HepG2 (cell line): ENCODE data around the gene ALDH16A1. TPM values are rescaled to one million over a fixed set of nuclear protein-coding genes. Genes with fewer than 3 reads are reported as not detected.
A peak's percentile ranks its signal among the peaks of the same experiment; 100 is the strongest.

Source experiments
- BRD4 ChIP-seq: sonication (generic); formaldehyde crosslinking; IDR thresholded peaks from 2 replicates; pipeline ENCODE4 v1.4.0; 2020; ENCODE audit warnings: missing genetic modification reagents
- ELF1 ChIP-seq: sonication (generic); formaldehyde crosslinking; IDR thresholded peaks from 2 replicates; pipeline ENCODE4 v1.4.0; 2020; ENCODE audit warnings: missing genetic modification reagents
- FLYWCH1 ChIP-seq: sonication (generic); formaldehyde crosslinking; IDR thresholded peaks from 2 replicates; pipeline ENCODE4 v1.8.1; 2023; ENCODE audit warnings: mild to moderate bottlenecking, missing genetic modification reagents
- FOXA3 ChIP-seq: IDR thresholded peaks from 2 replicates; pipeline ENCODE4 v1.6.1; 2016; ENCODE audit warnings: missing genetic modification reagents, missing compliant biosample characterization
- GMEB1 ChIP-seq: sonication (generic); formaldehyde crosslinking; IDR thresholded peaks from 2 replicates; pipeline ENCODE4 v1.5.1; 2020; ENCODE audit warnings: missing genetic modification reagents, mild to moderate bottlenecking, borderline replicate concordance
- HNF4G ChIP-seq, 2 experiments: sonication (generic) in 1 of 2; formaldehyde crosslinking in 1 of 2; IDR thresholded peaks; 2 replicates each; pipeline versions ENCODE4 v1.4.0 to v1.6.1; 2011 to 2020; ENCODE audit warnings: borderline replicate concordance in 2 of 2, low read depth in 2 of 2, mild to moderate bottlenecking in 2 of 2, low read length in 1 of 2, missing genetic modification reagents in 1 of 2, moderate library complexity in 1 of 2
- HOXA9 ChIP-seq: sonication (generic); formaldehyde crosslinking; IDR thresholded peaks from 2 replicates; pipeline ENCODE4 v1.8.1; 2022; ENCODE audit warnings: missing genetic modification reagents, mild to moderate bottlenecking, moderate library complexity, borderline replicate concordance
- JDP2 ChIP-seq: sonication (generic); formaldehyde crosslinking; IDR thresholded peaks from 2 replicates; pipeline ENCODE4 v1.8.1; 2022; ENCODE audit warnings: missing genetic modification reagents, borderline replicate concordance
- KDM6A ChIP-seq: IDR thresholded peaks from 2 replicates; pipeline ENCODE4 v1.6.1; 2016; ENCODE audit warnings: low read depth
- KLF11 ChIP-seq: IDR thresholded peaks from 2 replicates; pipeline ENCODE4 v1.6.1; 2016; ENCODE audit warnings: missing compliant biosample characterization
- MEIS1 ChIP-seq: sonication (generic); formaldehyde crosslinking; IDR thresholded peaks from 2 replicates; pipeline ENCODE4 v1.9.0; 2021; ENCODE audit warnings: mild to moderate bottlenecking, missing genetic modification reagents, moderate library complexity, borderline replicate concordance
- NFYB ChIP-seq: sonication (generic); formaldehyde crosslinking; IDR thresholded peaks from 2 replicates; pipeline ENCODE4 v1.4.0; 2020; ENCODE audit warnings: missing genetic modification reagents
- NR2F2 ChIP-seq: IDR thresholded peaks from 2 replicates; pipeline ENCODE4 v1.6.1; 2012; ENCODE audit warnings: low read depth, inconsistent platforms, borderline replicate concordance
- PAF1 ChIP-seq: IDR thresholded peaks from 2 replicates; pipeline ENCODE4 v1.6.1; 2016; ENCODE audit warnings: missing genetic modification reagents, missing compliant biosample characterization
- PLRG1 ChIP-seq: fragments of 450-650 bp; conservative IDR thresholded peaks from 2 replicates; pipeline ENCODE4 v1.6.1; 2016
- RARG ChIP-seq: sonication (generic); formaldehyde crosslinking; IDR thresholded peaks from 2 replicates; pipeline ENCODE4 v1.4.0; 2020; ENCODE audit warnings: low read depth, mild to moderate bottlenecking, missing genetic modification reagents
- SOX5 ChIP-seq: IDR thresholded peaks from 2 replicates; pipeline ENCODE4 v1.6.1; 2016; ENCODE audit warnings: borderline replicate concordance
- TCF7L2 ChIP-seq: IDR thresholded peaks from 2 replicates; pipeline ENCODE4 v1.6.1; 2011; ENCODE audit warnings: mild to moderate bottlenecking, low read depth, low read length, moderate library complexity
- ZBTB7A ChIP-seq: sonication (generic); formaldehyde crosslinking; IDR thresholded peaks from 2 replicates; pipeline ENCODE4 v1.8.0; 2022; ENCODE audit warnings: mild to moderate bottlenecking, missing genetic modification reagents
- ZNF547 ChIP-seq: sonication (generic); formaldehyde crosslinking; IDR thresholded peaks from 2 replicates; pipeline ENCODE4 v1.5.1; 2020; ENCODE audit warnings: mild to moderate bottlenecking, missing genetic modification reagents
- ZNF737 ChIP-seq: sonication (generic); formaldehyde crosslinking; IDR thresholded peaks from 2 replicates; pipeline ENCODE4 v1.5.0; 2020; ENCODE audit warnings: missing genetic modification reagents, mild to moderate bottlenecking, borderline replicate concordance
- ZNF747 ChIP-seq: sonication (generic); formaldehyde crosslinking; IDR thresholded peaks from 2 replicates; pipeline ENCODE4 v1.8.1; 2023; ENCODE audit warnings: missing genetic modification reagents, mild to moderate bottlenecking, borderline replicate concordance
- ZNF75D ChIP-seq: sonication (generic); formaldehyde crosslinking; IDR thresholded peaks from 2 replicates; pipeline ENCODE4 v1.8.1; 2023; ENCODE audit warnings: missing genetic modification reagents, mild to moderate bottlenecking, borderline replicate concordance
- ZNF766 ChIP-seq: sonication (generic); formaldehyde crosslinking; IDR thresholded peaks from 2 replicates; pipeline ENCODE4 v1.5.0; 2020; ENCODE audit warnings: missing genetic modification reagents, borderline replicate concordance
- ZNF883 ChIP-seq: sonication (generic); formaldehyde crosslinking; IDR thresholded peaks from 2 replicates; pipeline ENCODE4 v1.5.1; 2020; ENCODE audit warnings: mild to moderate bottlenecking, missing genetic modification reagents; ENCODE audit errors: not compliant biosample characterization
- polyA plus RNA-seq, 8 experiments: library from polyadenylated mRNA; depleted of rRNA in 3 of 8; stranded (reverse) in 7 of 8; unstranded in 1 of 8; fragments of >200 nt; fragmentation: Illumina TruSeq in 4 of 8; extraction: Trizol in 4 of 8; gene quantifications; 2 replicates each; pipeline versions ENCODE4 v1.2.1 to v1.2.3, GENCODE V29; 2011 to 2016; ENCODE audit warnings: low read depth in 4 of 8, missing spikeins in 1 of 8, mixed read lengths in 1 of 8; ENCODE audit not compliant: insufficient read depth in 1 of 8
- total RNA-seq, 5 experiments: library from RNA; depleted of rRNA; stranded (reverse); fragments of >200 nt; fragmentation: Illumina TruSeq; extraction: Trizol; gene quantifications; 2 replicates each; pipeline ENCODE4 v1.2.3, GENCODE V29; 2016; ENCODE audit warnings: low read depth in 1 of 5
- TF ChIP-seq, protein P1 (sequence below): IDR thresholded peaks from 2 replicates; pipeline ENCODE4 v1.6.1; 2016; ENCODE audit warnings: missing biosample characterization, missing genetic modification reagents, low read depth
- TF ChIP-seq, protein P2 (sequence below): sonication (generic); formaldehyde crosslinking; IDR thresholded peaks from 2 replicates; pipeline ENCODE4 v1.5.0; 2020; ENCODE audit warnings: missing genetic modification reagents

ALDH16A1 gene
- total and polyA plus RNA-seq, 2 of the 13 experiments (the other 11 are each of a cell fraction or from before 2014, with no cell fraction given) = 8.4 to 34.9 TPM

- TF ChIP-seq SOX5 = 0 out of 2 replicates have a peak, but pooled peaks have one; percentile 15
- TF ChIP-seq JDP2 (CRISPR knock-in tag) = no peak
- TF ChIP-seq ZNF747 = no peak
- no peak; the same call in 1 of the 2 replicates for TF ChIP-seq GMEB1 (CRISPR knock-in tag)
- no peak for TF ChIP-seq ZNF883 (CRISPR knock-in tag)
- TF ChIP-seq KLF11 (CRISPR knock-in tag) = no peak
- TF ChIP-seq PAF1 (CRISPR knock-in tag) = peak; percentile 95
- no peak for TF ChIP-seq ZNF766 (CRISPR knock-in tag)
- no peak for TF ChIP-seq FLYWCH1 (CRISPR knock-in tag)
- TF ChIP-seq ZBTB7A (CRISPR knock-in tag) = no peak
- TF ChIP-seq TCF7L2 = no peak
- TF ChIP-seq ZNF737 = no peak
- TF ChIP-seq BRD4 (CRISPR knock-in tag) = no peak
- TF ChIP-seq NFYB (CRISPR knock-in tag) = no peak
- no peak for TF ChIP-seq ZNF547 (CRISPR knock-in tag)
- 0 out of 2 replicates have a peak, but pooled peaks have one; percentile 7 for TF ChIP-seq ELF1 (CRISPR knock-in tag)
- TF ChIP-seq FOXA3 (CRISPR knock-in tag) = peak; percentile 50
- no peak for TF ChIP-seq MEIS1
- TF ChIP-seq, protein P1, sequence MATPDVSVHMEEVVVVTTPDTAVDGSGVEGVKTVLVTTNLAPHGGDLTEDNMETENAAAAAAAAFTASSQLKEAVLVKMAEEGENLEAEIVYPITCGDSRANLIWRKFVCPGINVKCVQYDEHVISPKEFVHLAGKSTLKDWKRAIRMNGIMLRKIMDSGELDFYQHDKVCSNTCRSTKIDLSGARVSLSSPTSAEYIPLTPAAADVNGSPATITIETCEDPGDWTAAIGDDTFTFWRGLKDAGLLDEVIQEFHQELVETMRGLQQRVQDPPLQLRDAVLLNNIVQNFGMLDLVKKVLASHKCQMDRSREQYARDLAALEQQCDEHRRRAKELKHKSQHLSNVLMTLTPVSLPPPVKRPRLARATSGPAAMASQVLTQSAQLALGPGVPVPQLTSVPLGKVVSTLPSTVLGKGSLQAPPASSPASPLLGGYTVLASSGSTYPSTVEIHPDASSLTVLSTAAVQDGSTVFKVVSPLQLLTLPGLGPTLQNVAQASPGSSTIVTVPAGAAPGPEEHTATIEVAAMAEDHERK (CRISPR knock-in tag) = no peak
- TF ChIP-seq PLRG1 = no peak
- 0 out of 2 replicates have a peak, but pooled peaks have one; percentile 13 for TF ChIP-seq NR2F2
- no peak for TF ChIP-seq ZNF75D (CRISPR knock-in tag)
- no peak for TF ChIP-seq KDM6A (CRISPR knock-in tag)
- no peak for TF ChIP-seq HNF4G (IDR thresholded peaks at IDR 0.05; ENCODE audit: borderline replicate concordance, low read depth, low read length)
- TF ChIP-seq HNF4G (CRISPR knock-in tag; IDR thresholded peaks at IDR 0.05; ENCODE audit: borderline replicate concordance, low read depth) = no peak
- TF ChIP-seq RARG (CRISPR knock-in tag) = no peak
- TF ChIP-seq HOXA9 (CRISPR knock-in tag) = no peak
- TF ChIP-seq, protein P2, sequence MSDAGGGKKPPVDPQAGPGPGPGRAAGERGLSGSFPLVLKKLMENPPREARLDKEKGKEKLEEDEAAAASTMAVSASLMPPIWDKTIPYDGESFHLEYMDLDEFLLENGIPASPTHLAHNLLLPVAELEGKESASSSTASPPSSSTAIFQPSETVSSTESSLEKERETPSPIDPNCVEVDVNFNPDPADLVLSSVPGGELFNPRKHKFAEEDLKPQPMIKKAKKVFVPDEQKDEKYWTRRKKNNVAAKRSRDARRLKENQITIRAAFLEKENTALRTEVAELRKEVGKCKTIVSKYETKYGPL (CRISPR knock-in tag) = no peak
These were observed 39.8 kb downstream of the ALDH16A1 start (continued) for GRCh38 chr19:49492573-49493405.
